GM18520 (cell line): ENCODE measurements around the gene C1orf159.

Experiments
- ATAC-seq: cut with Tn5 transposase; IDR thresholded peaks from one replicate; pipeline ENCODE4 v1.9.1; 2021; ENCODE audit not compliant: unreplicated experiment

C1orf159 gene

DNA sequence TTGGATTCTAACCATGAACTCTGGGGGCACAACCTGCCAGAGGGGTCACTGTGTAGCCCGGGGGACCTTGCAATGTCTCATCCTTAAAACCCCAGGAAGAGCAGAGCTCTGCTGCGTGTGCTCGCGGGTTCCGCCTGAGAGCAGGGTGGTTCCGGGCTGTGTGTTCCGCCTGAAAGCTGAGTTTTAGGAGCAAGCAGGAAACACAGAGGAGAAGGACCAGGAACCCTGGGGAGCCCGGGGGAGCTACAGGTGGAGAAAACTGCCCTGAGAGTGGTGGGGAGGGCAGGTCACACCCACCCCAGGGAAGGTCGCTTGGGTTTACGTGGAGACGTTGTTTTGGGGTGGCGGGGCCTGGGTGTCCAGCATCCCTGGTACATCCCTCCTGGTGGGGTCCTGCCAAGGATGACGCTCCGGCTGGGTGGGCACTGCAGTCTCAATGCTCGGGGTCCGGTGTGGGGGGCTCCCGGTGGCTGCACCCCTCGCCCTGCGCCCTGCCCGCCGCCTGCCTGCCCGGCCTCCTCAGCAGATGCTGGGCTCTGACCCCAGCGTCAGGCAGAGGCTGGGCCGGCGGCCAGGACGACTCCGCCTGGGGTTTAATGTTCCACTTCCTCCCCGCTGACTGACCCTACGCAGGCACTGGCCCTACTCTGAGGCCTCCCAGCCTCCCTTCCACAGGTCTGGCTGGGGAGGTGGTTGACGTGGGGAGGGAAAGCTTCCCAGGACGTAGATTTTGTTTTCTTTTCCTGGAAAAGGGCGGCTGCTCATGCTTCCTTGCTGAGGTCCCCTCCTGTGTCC, 17.3 kb upstream of the C1orf159 start:
- no peak for ATAC-seq

DNA sequence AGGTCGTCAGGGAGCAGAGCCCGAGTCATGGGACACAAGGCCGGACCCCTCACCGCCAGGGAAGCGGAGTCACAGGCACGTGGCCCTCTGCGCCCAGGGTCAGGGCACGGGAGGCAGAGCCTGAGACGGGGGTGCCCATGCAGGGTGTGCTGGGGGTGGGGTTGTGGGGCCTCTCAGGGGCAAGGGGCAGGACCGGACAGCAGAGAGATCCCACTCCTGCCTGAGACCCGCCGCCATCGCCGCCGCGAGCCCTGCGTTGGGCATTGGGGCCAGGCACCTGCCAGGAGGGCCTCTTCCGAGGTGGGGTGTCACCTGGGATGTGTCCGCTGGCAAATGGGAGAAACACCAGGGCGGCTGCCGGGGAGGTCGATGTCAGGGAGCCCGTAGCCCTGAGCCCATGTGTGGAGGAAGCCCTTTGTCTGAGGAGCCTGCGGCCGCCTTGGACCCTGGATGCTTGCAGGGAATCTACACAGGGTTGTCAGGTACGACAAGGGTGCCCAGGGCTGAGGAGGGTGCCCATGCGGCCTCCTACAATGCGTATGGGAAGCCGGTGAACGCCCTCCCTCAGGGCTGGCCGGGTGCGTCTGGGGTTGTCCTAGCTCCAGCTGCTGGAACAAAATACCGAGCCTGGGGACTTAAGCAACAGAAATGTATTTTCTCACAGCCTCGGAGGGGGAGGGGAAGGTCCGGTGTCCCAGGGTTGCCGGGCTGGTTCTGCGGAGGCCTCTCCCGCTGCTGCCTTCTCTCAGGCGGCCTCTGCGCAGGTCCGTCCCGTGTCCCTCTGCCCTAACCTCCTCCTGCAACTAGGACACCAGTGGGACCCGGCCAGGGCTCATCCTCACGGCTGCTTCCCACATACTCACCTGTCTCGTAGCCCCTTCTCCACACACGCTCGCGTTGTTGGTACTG, 16.4 kb upstream of the C1orf159 start:
- no peak for ATAC-seq

GRCh38 chr1:1130206-1131120, 14.6 kb upstream of the C1orf159 start:
- ATAC-seq: no peak

DNA sequence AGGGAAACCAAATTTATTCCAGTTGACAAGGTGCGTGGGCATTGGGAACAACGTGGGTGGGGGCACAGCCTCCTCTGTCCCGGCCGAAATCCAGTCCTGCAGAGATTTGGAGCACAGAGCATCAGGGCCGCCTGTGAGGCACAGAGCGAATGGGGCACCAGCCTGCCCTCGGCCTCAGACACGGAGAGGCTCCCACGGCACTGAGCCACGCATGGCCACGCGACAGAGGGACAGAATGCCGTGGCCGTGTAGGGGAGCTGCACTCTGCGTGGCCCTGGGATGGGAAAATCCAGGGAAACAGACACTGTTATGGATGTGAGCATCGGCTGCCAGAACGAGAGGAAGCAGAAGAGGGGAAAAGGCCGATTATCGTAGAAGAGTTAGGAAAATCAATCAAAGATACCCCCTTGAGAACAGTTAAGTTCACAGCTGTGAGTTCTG, 13.5 kb upstream of the C1orf159 start:
- no peak for ATAC-seq

GRCh38 chr1:1128454-1129139, 12.7 kb upstream of the C1orf159 start:
- ATAC-seq: no peak

DNA sequence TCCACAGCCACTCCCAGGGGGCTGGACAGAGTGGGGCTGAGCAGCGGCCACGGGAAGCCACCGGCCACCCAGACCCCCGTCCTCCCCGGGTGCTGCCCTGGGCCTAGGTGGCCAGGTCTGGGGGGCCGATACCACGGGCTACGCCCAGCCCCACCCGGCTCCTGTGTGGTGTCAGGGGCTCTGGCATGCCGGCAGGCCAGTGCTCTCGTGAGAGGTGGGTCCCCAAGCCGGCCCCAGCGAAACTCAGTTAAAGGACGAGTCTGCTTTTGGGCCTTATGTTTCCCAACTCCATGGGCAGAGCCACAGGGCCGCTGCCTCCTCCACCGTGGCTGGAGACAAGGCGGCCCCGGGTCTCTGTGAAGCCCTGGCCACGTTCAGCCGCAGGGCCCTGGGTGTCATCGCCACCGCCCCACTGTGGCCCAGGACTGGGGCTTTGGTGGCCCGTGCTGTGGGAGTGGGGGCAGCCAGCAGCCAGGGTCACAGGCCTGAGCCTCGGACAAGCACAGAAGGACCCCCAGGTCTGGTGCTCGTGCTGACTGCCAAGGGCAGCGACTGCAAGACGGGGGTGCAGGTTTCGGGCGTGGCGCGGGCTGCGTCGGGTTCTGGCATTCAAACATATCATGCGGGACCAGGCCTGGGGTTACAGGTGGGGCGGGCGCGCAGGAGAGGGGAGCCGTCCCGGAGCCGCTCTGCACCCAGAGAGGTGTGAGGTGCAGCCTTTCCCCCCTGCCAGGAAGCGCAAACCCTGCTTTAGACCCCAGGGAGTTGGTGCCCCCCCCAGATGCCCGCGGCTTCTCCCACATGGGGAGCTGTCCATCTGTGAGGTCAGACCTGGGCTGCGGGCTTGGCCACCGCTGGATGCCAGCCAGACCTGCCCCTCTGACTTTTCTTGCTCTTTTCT, 11.9 kb upstream of the C1orf159 start:
- no peak for ATAC-seq

DNA sequence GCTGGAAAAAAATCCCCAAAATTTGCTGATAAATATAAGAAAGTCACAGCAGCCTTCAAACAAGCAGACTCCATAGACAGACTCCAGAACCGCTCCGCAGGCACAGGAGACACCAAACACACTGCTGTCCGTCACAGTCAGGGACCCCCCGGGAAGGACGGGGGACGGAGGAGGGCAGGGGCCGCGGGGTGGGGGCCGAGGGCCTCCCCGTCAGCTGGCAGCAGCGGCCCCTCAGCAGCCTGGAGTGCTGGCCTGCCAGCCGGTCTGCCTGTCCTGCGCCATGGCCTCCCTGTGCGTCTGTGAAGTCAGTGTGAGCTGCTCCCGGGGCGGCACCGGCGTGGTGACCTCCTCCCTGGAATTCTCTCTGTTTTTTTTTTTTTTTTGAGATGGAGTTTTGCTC, 10.1 kb upstream of the C1orf159 start:
- no peak for ATAC-seq

DNA sequence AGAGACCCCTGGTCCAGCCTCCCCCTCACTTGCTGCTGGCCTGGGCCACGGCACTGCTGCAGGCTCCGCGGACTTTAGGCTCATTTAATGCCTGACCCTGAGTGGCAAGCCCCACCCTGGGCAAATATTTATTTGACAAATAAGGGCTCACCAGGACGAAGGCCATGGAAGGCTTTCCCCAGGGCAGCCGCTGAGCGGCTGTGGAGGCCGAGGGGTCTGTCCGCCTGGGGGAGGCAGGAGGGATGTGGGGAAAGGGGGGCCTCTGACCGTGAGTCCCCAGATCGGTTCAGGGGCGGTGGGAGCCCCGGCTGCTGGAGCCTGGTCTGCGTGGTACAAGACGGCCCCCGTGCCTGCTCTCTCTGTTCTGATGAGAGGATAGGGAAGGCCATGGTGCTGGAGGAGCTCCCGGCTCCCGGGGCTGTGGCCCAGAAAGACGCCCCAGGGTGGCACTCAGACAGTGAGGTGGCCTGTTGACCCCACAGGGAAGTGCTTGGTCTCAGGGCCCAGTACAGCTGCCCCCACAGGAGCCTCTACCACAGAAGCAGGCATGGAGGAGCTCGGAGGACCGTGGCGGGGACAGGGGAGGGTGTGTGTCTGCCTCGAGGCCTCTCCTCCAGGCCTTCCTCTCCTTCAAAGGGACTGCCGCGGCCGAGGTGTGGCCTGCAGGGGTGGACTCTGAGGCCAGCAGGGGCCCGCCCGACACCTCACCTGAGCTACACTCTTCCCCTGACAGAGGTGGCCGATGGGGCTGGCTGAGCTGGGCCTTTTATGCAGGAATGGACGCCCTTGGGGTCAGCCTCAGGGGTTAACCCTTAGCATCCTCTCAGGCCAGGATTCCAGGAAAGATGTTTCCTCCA, 9.1 kb upstream of the C1orf159 start:
- ATAC-seq: no peak

- no peak for ATAC-seq
Observed at GRCh38 chr1:1124508-1124785, 8.6 kb upstream of the C1orf159 start.

- ATAC-seq: no peak
Observed at GRCh38 chr1:1123581-1124507, 8.0 kb upstream of the C1orf159 start.

DNA sequence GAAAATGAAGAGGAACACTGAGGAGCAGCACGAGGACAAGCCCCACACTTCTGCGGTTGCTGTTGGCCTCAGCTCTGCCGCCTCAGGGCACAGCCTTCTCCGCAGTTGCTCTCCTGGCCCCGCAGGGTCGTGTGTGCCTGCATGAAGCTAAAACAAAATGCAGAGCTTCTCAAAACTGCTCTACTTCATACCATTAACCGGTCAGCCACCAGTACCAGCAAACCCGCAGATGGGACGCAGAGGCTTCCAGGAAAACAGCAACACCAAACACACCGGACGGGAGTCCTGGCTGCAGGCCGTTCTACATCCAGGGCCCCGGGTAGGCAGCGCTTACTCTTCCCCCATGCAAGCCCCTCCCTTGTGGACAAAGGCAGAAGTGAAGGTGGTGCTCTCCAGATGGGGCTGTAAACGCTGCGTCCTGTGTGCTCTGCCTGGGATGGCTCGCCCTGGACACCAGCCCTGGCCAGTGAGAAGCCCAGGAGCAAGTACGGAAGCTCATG, 7.1 kb upstream of the C1orf159 start:
- ATAC-seq: no peak

- ATAC-seq: no peak
Observed at GRCh38 chr1:1122078-1122811, 6.4 kb upstream of the C1orf159 start.

DNA sequence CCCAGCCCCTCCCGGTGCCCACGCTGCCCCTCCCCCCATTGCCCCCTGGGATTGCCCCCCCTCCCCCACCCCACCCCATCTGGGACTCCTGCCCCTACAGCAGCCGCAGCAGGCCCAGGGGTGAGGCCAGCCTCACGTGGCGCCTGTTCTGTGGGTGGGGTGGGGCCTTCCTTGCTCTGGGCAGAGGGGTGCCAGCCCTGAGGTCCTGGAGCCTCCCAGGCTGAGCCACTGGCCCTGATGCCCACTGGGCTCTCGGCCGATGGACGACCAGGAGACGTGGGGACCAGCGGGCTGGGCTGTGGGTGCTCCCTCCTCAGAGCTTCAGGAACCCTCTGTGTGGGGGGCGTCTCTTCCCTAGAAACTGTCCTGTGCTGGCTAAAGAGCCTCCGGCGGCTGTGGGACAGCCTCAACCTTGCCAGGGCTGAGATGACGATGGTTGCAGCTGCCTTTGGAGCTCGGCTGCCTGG, 5.8 kb upstream of the C1orf159 start:
- no peak for ATAC-seq

- ATAC-seq: no peak
Observed at GRCh38 chr1:1120866-1121591, 5.1 kb upstream of the C1orf159 start.

GRCh38 chr1:1120096-1120495, 4.2 kb upstream of the C1orf159 start:
- no peak for ATAC-seq

DNA sequence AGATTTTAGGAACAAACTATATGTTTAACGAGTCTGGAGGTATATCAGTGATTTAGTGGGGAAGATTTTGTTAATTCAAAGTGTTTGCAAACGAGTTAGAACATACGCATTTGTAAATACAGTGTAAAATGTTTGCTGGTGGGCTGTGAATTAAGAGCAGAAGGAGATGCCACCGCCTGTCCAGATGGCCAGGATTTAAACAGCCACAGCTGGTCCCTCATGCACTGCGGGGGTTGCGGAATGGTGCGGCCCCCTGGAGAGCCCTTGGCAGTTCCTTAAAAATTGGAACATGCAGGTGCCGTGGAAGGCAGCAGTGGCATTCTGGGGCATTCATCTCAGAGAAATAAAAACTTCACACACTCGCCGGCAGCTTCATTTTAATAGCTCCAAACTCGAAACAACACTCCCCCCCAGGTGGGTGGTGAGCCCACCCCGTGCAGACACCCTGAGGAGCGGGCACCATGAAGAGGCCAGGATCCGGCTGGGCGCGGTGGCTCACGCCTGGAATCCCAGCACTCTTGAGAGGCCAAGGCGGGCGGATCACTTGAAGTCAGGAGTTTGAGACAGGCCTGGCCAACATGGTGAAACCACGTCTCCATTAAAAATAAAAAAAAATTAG, 3.5 kb upstream of the C1orf159 start:
- no peak for ATAC-seq
